HG02884 (cell line): ENCODE data around the gene CCDC200.
"Not testable (repeated sequence)": the region's sequence is repeated elsewhere in the genome, so short reads cannot be mapped to it uniquely, and the experiment has no call there.

Experiments used
- ATAC-seq: cut with Tn5 transposase; IDR thresholded peaks from one replicate; pipeline ENCODE4 v1.9.1; 2021; ENCODE audit warnings: mild to moderate bottlenecking, moderate library complexity; ENCODE audit not compliant: unreplicated experiment

CCDC200 gene

DNA sequence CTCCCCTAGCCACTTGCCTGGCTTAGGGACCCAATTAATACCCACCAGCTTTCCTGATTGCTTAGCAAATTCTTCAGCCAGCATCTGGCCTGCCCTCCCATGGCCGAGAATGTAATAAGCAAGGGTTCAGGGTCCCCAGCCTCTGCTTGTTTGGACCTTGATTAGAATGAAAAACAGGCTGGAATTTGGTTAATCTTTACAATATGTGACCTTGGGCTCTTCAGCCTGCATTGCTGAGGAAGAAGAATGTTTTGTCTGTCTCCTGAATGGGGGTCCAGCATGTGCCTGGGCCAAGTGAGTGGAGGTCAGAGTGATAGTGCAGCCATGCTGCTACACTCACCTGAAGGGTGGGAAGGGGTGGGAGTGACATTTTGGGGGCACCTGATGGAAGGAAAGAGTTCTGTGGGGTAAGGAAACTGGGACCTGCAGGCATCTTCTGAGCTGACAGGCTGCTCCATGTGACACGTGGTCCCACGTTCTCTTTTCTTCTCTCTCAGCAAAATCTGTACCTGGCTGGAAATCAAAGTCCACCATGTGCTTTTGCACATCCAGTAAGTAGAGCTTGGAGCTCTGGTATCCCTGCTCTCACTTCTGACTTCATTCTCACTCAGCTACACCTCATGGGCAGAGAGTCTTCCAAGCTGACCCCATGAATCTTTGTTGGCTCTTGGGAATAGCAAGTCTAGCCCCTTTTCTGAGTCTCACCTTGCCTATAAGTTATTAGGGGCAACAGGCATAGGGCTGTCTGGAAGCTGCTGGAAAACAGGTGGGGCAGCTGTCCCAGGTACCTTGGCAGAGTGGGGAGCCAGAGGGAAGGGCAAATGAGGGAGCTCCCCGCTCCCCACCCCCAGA, 11.4 kb downstream of the CCDC200 start:
- ATAC-seq, result no peak

DNA sequence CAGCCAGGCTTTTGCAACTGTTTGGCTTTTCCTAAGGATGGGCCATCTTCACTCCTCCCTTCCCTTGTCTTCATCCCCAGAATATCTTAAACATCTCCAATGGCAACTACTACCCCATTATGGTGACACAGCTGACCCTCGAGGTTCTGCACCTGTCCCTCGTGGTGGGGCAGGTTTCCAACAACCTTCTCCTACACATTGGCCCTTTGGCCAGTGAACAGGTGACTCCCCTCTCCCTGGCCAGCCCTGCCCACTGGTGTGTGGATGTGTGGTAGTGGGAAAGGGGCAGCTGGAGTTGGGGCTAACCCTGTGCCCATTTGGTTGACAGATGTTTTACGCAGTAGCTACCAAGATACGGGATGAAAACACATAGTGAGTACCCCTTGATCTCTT, 12.1 kb downstream of the CCDC200 start:
- no peak for ATAC-seq

DNA sequence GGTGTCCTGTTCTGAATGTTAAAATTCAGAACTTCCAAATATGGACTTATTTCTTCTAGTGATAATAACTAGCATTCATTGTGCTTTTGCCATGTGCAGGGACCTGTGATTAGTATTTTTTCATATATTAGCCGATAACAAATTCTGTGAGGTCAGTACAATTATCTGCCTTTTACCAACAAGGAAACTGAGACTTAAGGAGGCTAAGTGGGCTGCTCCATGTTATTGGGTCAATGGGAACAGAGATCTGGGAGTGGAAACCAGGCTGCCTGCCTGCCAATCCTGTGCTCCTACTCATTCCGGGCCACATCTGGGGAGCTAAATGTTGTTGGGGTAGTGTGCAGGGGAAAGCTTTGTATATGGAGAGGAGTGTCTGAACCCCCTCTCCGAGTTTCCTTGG, 13.1 kb downstream of the CCDC200 start:
- no peak for ATAC-seq

DNA sequence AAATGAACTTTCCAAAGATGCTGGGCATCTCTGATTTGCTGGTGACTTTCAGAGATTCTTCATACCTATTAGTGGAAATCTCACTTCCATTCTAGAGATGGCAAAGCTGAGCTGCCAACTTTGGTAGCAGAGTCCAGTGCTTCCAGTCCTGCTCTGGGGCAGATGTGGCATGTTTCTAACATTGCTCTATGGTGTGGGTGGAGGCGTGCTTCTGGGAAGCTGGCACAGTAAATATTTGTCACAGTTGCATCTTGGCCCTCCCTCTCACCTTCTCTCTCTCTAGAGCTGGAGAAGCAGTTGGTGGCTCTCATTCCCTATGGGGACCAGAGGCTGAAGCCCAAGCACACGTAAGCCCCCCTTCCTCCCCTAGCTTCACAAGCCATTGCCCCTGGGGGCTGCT, 14.9 kb downstream of the CCDC200 start:
- ATAC-seq, result no peak

DNA sequence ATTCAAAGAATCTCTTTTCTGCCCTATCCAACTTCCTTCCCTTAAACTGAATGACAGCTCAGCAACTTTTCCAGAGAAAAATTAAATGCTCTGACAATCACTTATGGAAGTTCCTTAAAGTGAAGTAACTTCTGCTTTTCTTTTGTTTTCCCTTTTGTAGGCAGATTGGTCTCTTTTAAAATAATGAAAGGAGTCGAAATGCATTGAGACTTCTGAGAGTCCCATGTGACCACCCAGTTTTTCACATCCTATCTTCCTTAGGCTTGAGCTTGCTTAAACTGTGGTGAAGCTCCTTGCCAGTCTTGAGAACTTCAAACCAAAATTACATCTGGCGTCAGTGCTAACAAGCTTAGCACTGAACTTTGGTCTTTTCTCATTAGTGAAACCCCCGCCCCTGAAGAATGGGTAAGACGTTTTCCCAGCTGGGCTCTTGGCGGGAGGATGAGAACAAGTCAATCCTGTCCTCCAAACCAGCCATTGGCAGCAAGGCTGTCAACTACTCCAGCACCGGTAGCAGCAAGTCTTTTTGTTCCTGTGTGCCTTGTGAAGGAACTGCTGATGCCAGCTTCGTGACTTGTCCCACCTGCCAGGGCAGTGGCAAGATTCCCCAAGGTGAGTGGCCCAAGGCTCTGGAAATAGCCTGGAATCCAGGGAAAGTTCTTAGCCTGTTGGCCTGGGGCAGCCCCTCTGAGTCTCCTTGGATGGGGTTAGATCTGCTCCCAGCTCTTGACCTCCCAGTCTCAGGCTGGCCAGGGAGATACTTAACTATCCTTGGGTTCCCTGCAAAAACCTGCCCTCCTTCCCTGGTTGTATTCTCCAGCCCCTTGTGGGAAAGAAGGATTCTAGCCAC, 15.6 kb downstream of the CCDC200 start:
- ATAC-seq, result no peak

DNA sequence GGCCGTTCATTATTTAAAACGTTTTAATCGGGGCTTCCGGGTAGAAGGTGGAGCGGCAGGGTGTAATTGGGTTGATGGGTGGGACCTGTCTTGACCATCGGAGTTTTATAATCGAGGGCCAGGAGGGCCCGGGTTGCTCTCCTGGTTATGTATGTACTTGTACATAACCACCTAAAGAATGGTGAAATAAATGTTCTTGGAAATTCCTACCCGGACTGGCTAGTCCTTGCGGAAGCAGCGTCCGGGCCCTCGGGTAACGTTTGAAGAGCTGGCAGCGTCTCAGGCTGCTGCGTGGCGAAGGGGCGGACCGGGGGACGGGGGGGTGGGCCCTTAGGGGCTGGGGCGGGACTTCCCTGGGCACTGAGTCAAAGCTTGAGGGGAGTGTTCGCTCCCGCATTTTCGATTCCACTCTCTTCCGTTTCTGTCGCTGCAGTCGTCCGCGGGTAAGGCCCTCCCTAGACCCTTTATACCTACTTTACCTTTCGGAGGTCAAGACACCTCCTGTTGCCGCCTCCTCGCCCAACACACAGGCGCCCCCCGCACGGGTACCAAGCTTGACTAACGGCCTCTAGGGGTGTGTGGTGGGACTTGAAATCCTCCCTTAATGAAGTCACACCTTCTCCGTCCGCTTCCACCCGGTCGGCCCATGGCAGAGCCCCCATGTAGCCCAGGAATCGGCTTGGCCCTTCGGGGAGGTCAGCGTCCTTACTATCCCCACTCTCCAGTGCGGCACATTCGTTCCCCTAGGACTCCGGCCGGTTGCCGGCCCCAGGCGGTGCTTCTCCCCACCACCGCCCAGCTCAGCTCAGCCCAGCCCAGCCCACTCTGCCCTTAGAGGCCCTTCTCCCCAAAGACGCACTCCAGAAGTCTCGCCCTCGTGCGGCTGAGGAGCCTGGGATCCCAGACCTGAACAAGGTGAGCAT, 16.7 kb downstream of the CCDC200 start, which contains the start of gene TMEM106A:
TSS of gene TMEM106A (plus strand) at position 396 of the 923 bp plus-strand sequence. CDS start 1,167 bp downstream, outside the sequence.
- ATAC-seq, result no peak

DNA sequence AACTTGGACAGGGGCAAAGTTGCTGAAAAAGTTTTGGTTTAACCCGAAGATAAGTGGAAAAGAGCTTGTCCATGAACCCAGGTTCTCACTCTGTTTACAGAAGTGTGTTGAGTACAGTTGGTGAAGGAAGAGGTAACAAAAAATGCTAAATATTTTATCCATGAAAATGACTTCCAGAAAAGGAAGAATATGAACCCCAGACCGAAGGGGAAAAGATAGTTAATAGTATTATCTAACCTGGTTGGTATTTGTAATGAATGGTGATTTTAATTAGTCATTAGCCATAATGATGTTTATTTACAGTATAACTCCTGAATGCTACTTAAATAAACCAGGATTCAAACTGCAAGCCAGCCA, 17.3 kb downstream of the CCDC200 start:
- no peak for ATAC-seq

DNA sequence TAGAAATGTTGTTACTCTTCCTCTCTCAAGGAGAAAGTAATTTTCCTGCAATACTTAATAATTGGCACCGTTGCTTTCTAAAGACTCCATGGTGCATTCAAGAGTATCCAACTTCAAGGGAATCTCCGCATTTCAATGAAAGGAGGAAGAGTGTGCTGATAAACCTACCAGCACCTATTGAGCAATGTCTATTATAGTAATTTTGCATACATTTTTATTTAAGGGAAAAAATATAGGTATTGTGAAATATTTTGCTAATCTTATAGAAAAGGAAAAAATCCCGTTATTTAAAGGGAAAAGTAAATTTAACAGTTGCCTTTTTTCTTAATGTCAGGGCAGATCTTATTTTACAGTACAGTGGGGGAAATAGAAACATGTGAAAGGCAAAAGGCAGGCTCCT, 17.8 kb downstream of the CCDC200 start:
- no peak for ATAC-seq

DNA sequence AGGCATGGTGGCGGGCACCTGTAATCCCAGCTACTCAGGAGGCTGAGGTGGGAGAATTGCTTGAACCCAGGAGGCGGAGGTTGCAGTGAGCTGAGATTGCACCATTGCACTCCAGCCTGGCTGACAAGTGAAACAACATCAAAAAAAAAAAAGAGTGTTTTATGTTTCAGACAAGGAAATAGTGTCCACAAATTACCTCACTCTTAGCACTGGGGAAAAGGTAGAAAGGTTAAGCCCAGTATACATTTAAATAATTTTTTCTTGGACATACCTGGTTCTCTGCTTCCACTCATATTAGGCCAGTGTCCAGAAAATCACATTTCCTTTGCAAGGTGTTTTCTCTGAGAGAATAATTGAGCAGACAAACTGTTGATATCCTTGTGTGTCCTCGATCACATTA, 25.4 kb downstream of the CCDC200 start:
- not testable (repeated sequence) for ATAC-seq

DNA sequence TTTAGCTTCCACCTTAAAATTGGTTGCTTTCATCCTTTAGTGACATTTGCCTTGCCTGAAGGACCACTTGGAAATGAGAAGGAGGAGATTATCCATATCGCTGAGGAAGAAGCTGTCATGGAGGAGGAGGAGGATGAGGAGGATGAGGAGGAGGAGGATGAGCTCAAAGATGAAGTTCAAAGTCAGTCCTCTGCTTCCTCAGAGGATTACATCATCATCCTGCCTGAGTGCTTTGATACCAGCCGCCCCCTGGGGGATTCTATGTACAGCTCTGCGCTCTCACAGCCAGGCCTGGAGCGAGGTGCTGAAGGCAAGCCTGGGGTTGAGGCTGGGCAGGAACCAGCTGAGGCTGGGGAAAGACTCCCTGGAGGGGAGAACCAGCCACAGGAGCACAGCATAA, 28.3 kb downstream of the CCDC200 start:
- no peak for ATAC-seq

DNA sequence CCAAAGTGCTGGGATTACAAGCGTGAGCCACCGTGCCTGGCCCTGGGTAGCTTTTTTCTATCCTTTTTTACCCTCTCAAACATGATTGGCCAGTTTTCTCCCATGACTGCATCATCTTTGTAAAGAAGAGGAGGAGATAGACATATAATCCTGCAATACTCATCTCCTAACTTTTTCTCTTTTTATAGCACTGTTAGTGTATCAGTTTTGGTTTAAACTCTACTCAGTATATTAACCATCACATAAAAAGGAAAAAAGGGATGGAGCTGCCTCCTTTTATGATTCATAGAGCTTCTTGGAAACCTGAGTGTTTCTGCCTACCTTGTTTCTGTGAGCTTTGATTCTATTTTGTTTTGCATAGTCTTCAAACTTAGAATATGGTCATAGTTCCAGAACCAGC, 28.8 kb downstream of the CCDC200 start:
- ATAC-seq, result no peak

DNA sequence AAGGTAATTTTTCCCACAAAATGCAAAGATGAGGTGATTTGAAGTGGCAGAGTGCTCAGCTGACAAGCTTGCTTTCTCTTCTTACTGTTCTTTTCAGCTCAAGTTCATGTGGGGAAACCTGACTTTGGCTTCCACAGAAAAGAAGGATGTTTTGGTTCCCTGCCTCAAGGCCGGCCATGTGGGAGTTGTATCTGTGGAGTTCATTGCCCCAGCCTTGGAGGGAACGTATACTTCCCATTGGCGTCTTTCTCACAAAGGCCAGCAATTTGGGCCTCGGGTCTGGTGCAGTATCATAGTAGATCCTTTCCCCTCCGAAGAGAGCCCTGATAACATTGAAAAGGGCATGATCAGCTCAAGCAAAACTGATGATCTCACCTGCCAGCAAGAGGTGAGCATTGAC, 35.2 kb downstream of the CCDC200 start:
- no peak for ATAC-seq

DNA sequence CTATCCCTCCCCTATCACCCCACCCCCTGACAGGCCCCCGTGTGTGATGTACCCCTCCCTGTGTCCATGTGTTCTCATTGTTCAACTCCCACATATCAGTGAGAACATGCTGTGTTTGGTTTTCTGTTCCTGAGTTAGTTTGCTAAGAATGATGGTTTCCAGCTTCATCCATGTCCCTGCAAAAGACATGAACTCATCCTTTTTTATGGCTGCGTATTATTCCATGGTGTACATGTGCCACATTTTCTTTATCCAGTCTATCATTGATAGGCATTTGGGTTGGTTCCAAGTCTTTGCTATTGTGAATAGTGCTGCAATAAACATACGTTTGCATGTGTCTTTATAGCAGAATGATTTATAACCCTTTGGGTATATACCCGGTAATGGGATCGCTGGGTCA, 41.8 kb downstream of the CCDC200 start:
- not testable (repeated sequence) for ATAC-seq

DNA sequence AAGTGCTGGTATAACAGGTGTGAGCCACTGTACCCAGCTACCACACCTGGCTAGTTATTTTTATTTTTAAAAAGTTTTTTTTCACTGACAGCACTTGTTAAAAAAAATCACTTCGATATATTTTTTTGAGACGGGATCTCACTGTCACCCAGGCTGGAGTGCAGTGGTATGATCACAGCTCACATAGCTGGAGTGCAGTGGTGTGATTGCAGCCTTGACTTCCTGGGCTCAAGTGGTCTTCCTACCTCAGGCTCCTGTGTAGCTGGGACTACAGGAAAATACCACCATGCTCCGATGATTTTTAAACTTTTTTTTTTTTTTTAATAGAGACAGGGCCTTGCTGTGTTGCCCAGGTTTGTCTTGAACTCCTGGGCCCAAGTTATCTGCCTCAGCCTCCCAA, 44.5 kb downstream of the CCDC200 start:
- ATAC-seq, result no peak

DNA sequence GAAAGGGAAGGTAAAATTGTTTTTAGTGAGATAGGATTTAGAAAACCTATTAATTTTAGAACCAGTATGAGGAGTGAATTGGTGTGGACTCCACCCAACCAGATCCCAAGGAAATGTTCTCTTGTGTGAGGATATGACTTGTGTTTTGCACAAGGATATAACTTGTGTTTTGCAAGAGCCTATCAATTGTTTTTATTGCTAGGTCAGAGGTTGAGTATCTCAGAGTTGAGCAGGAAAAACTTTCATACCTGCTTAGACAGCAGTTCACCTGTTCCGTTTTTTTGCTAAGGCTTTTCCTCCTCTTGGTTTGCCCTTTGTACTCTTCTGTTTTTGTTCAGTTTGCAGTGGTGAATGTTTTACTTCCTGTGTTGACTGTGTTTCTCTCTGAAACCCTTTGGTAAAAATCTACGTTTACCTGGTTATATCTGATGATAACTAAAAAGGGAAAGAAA, 52.3 kb downstream of the CCDC200 start:
- no peak for ATAC-seq

DNA sequence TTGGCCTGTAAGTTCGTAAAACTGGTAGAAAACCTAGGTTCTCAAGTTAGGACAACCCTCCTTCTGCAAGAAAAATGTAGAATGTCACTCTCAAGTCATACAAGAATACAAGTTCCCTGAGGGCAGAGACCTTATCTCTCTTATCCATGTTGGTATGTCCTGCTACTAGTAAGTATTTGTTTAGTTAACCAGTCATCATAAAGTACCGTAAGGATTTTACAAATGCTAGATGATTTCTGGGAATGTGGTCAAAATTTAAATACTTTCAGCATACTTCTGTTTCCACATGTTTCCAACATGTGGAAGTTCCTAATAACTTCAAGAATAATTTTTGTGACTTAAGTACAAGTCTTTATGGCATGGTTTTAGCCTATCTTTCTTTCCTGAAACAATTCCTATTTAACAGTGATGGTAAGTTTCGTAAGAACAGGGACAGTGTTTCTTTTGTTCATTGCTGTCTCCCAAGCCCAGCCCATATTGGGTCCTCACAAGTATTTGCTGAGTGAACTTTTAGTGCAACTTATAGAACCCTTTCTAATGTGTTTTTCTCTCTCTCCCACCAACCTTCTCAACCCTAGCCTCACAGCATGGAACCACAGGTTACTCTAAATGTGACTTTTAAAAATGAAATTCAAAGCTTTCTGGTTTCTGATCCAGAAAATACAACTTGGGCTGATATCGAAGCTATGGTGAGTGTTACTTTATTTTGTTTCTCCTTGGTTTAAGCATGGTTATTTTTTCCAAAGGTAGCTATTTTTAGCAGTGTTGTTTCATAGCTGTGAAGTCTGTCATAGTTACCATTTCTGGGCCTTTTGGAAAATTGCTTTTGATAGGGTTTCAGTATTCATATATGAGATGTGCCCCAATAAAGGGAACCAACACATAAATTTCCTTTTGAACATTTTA, 53.0 kb downstream of the CCDC200 start:
- ATAC-seq, result no peak

DNA sequence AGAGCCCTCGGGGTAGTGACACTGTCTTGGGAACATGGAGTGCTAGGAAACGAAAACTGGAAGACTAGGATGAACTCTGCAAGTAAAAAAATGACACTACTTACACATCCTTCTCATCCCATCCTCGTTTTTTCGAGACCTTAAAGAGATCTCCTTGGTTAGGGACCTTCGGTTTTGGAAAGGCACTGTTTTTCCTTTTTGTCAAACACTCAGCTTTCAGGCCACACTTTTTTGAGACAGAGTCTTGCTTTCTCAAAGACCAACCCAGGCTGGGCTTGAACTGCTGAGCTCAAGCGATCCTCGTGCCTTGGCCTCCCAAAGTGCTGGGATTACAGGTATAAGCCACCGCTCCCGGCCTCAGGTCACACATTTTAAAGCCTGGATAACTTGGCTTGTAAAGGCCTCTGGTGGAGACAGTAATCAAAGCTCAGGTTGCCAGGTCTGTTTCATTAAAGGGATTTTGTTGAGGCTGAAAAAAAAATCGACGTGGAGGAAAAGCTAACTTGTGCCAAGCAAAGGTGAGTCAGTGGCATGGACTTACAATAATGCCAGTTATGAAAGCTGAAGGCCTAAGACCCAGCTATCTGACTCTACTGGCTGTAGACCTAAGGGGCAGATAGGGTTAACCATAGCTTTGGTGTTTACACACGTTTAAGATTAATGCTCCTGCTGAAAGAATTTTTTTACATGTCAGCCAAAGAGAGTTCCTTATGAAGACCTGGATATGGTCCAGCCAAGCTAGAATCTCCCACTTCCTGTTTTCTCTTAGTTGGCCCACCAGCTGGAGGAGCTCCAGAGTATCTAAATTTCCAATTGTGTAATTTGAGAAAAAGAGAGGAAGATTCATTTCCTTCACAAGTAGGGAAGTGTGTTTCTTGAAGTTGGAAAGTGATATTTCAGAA, 56.6 kb downstream of the CCDC200 start:
- ATAC-seq, result no peak
